Osteoblast (primary cell): ENCODE measurements around the gene EMILIN2. TPM values are rescaled to one million over a fixed set of nuclear protein-coding genes. Genes with fewer than 3 reads are reported as not detected.

Experiments used
- DNase-seq: peaks from one replicate; pipeline ENCODE4 v3.0.0; 2011; ENCODE audit warnings: low spot score, mixed read lengths; ENCODE audit not compliant: insufficient read length; ENCODE audit errors: missing footprints
- H2AFZ ChIP-seq: 2 replicates; pipeline ENCODE4 v1.6.0; 2011; ENCODE audit warnings: mild to moderate bottlenecking, low read length
- H3K27ac ChIP-seq: 2 replicates; pipeline ENCODE4 v1.5.1; 2011; ENCODE audit warnings: mild to moderate bottlenecking, low read depth, low read length, moderate library complexity
- H3K27me3 ChIP-seq: 2 replicates; pipeline ENCODE4 v1.6.0; 2012; ENCODE audit warnings: mild to moderate bottlenecking, control low read depth, inconsistent platforms, low read length, moderate library complexity; ENCODE audit not compliant: insufficient read depth
- H3K36me3 ChIP-seq: 2 replicates; pipeline ENCODE4 v1.5.1; 2011; ENCODE audit warnings: mild to moderate bottlenecking, low read length, control low read depth, moderate library complexity; ENCODE audit not compliant: insufficient read depth
- H3K4me1 ChIP-seq: 2 replicates; pipeline ENCODE4 v1.5.1; 2011; ENCODE audit warnings: mild to moderate bottlenecking, low read length, control low read depth, moderate library complexity; ENCODE audit not compliant: insufficient read depth
- H3K4me2 ChIP-seq: 2 replicates; pipeline ENCODE4 v1.6.0; 2011; ENCODE audit warnings: mild to moderate bottlenecking, low read length; ENCODE audit not compliant: insufficient read depth
- H3K4me3 ChIP-seq: fragments of 200-600 bp; sonication (generic); 3 replicates; pipeline ENCODE4 v1.5.1; 2012; ENCODE audit warnings: mild to moderate bottlenecking, low read length, inconsistent platforms; ENCODE audit not compliant: insufficient read depth
- H3K79me2 ChIP-seq: 2 replicates; pipeline ENCODE4 v1.6.0; 2012; ENCODE audit warnings: mild to moderate bottlenecking, low read length, control low read depth, inconsistent platforms; ENCODE audit not compliant: insufficient read depth
- H3K9me3 ChIP-seq: 2 replicates; pipeline ENCODE4 v1.5.1; 2011; ENCODE audit warnings: low read depth, low read length, control low read depth
- H4K20me1 ChIP-seq: 2 replicates; pipeline ENCODE4 v1.6.0; 2012; ENCODE audit warnings: mild to moderate bottlenecking, low read length, control low read depth; ENCODE audit not compliant: insufficient read depth
- CTCF ChIP-seq: IDR thresholded peaks from 2 replicates; pipeline ENCODE4 v1.5.1; 2011; ENCODE audit warnings: mild to moderate bottlenecking, low read depth, low read length, moderate library complexity; ENCODE audit errors: extremely low read depth
- total RNA-seq: library from RNA; depleted of rRNA; stranded (reverse); fragments of >200 nt; gene quantifications from 2 replicates; pipeline ENCODE4 v1.2.3, GENCODE V29; 2012

The EMILIN2 gene
- total RNA-seq, 1 donor = 4.3 TPM

DNA sequence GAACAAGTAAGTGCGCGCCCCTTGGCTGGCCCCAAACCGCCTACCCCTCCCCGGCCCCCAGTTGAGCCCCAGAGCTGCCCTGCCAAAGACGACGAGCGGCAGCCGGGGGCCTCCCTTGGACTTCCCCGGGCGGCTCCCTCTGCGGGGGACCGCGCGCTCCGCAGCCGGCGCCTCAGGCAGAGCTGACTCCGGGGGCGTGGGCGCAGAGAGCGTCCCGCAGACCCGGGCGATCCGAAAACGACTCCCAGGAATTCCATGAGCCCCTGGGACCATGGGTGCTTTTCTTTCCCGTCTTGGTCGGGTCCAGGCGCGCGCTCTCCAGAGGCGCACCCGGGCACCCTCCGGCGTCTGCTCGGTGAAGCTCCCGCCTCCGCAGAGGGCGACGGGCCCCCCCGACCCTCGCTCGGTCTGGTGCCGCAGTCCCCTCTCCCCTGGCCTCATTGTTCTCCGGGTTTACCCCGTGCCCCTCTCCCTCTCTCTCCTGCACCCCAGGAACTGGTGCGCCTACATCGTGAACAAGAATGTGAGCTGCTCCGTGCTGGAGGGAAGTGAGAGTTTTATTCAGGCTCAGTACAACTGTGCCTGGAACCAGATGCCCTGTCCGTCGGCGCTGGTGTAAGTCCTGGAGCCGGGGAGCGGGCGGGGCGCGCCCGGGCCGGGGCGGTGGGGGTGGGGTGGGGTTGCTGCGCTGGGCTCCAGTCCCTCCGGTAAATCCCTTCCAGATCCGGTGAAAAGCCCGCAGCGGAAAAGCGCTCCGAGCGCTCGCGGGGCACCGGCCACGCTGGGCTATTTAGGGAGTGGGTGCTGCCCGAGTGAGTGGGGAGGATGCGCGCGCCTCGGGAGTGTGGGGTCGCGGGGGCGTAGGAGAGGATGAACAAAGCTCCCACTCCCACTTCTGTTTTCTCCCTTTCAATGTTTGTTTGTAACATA, 776 bp downstream of the EMILIN2 start:
- peak; percentile 93 for DNase-seq
- peaks cover 69% of the 10 kb centered on the region for H3K27me3 ChIP-seq

DNA sequence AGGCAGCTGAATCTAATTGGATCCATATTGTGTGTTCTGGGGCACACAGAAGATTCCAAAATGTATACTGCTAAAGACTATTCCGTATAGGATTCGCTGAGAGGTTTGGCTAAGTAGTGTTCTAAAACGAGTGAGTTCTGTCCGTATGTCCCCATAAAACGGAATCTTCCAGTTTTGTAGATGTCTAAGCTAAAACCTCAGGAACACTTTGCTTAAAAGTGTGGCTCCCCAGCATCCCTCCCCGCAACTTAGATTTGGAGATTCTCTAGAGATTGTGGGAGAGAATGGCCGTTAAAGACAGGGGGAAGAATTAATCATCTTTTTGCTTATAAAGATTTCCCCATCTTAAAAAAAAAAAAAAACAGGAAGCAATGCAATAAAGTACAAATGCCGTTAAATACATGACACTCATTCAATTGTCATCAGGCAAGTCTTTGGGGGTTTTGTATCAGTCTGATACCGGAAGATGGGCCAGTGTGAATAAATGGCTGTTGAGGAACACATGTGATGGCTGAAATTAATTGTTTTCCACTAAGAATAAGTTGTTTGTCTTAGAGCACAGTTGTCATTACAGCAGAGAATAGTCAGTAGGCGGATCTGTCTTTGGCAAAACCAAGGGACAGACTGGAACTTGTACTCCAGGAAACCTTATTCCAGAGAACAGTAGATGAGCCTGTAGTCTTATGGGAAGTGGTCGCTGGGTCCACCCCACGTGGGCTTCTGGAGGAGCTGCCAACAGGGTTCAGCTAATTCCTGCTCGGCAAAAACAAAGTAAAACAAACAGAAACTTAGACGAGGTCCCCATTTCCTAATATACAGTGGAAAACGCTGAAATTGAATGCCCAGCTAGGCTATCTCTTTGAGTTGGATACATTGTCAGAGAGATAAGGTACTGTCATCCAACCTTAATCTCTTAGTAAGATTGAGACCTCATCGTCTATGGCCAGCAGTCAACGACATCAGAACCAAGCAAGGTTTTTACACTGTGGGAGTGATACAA, 1.7 kb downstream of the EMILIN2 start:
- no peak for TF ChIP-seq CTCF
- Histone ChIP-seq H3K9me3 (no peaks in the 10 kb centered on the region), H3K27me3 (peaks cover 66% of the 10 kb centered on the region), H2AFZ (no peak overlapping the region), H3K79me2 (no peaks in the 10 kb centered on the region), H3K36me3 (no peaks in the 10 kb centered on the region), H3K4me2 (no peak overlapping the region), H3K4me3 (no peak overlapping the region), H3K4me1 (no peaks in the 10 kb centered on the region), H3K27ac (no peak overlapping the region), H4K20me1 (no peaks in the 10 kb centered on the region)
- peak; percentile 80 for DNase-seq

More for the DNA sequence above, 776 bp downstream of the EMILIN2 start:
- Histone ChIP-seq H2AFZ (no peak overlapping the region), H3K4me2 (peak overlapping the region; percentile 53), H3K4me3 (peak overlapping the region; percentile 30), H3K27ac (no peak overlapping the region), H4K20me1 (no peaks in the 10 kb centered on the region), H3K9me3 (no peaks in the 10 kb centered on the region), H3K4me1 (no peaks in the 10 kb centered on the region), H3K36me3 (no peaks in the 10 kb centered on the region), H3K79me2 (no peaks in the 10 kb centered on the region)
- TF ChIP-seq CTCF = no peak

GRCh38 chr18:2850816-2851215, 4.0 kb downstream of the EMILIN2 start:
- no peak for DNase-seq
- Histone ChIP-seq H3K36me3 (no peaks in the 10 kb centered on the region), H2AFZ (no peak overlapping the region), H4K20me1 (no peaks in the 10 kb centered on the region), H3K4me2 (no peak overlapping the region), H3K4me1 (no peaks in the 10 kb centered on the region), H3K79me2 (no peaks in the 10 kb centered on the region), H3K27ac (no peak overlapping the region), H3K4me3 (no peak overlapping the region), H3K9me3 (no peaks in the 10 kb centered on the region), H3K27me3 (peaks cover 55% of the 10 kb centered on the region)
- no peak for TF ChIP-seq CTCF
